ENCODE results near the gene MGRN1. TPM values are rescaled to one million over a fixed set of nuclear protein-coding genes. Genes with fewer than 3 reads are reported as not detected.

Gene MGRN1
- total RNA-seq, 4 donors from 2014 or later: 49.1 to 127 (median 79.5) TPM

DNA sequence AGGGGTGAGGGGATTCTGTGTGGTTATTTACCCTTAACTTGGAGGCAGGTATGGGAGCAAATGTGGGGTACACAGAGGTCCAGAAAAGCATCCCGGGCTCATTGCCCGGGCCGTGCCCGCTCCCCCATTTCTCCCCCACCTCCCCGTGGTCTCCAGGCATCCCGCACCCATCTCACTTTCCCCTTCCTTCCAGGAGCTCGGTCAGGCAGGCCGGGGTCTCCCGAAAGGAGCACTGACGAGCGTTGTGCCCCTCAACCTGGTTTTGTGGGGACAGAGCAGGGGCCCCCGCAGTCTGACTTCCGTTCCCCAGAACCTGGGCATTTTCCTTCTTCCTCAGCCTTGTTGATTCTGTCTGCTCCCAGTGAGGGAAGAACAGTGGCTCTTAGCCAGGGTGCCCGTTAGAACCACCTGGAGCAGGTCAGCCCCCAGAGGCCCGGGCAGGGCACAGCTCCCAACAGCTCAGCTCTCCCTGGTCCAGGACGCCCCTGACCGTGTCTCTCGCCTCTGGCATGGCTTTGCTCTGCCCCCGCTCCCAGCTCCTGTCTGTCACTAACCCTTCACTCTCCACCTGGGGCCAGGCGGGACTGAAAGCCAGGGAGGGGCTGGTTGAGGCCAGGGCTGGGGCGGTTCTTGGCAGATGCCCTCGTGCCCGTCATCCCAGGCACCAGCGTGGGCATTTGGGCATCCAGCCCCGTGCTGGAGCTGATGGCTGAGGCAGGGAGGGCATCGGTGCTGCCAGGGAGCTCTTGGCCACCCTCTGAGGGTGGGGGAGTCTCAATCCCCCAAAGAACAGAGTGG is 56.2 kb downstream of the MGRN1 start:
- H3K27me3 ChIP-seq: no peaks in the 10 kb centered on the region
- in situ Hi-C loops (cut with MboI; ENCODE audit: low pct_ligation_motif_present in 1 of 4, low pct_unique_long_range_greater_than_20kb in 1 of 4, low sequenced_read_pairs in 3 of 4): no loop called here

GRCh38 chr16:4681471-4682083 is 57.0 kb downstream of the MGRN1 start:
- intact Hi-C loops (cut with DNase I; ENCODE audit: low total_unique reads): no loop called here
- peaks cover 0 to 20% (median 5%) of the 10 kb centered on the region in 4 donors for H3K36me3 ChIP-seq

More for the DNA sequence above, 56.2 kb downstream of the MGRN1 start:
- intact Hi-C loops (cut with DNase I; ENCODE audit: low total_unique reads): no loop called here
- Histone ChIP-seq H3K36me3 (peaks cover 0 to 20% (median 5%) of the 10 kb centered on the region in 4 donors), H3K27ac (peak overlapping the region; percentile 85 to 89 (median 86)), H3K9me3 (no peaks in the 10 kb centered on the region), H3K4me1 (peaks cover 0 to 26% (median 18%) of the 10 kb centered on the region in 4 donors), H3K4me3 (peak overlapping the region in 3 of 4 donors; percentile 3 to 45 (median 29))
- TF ChIP-seq EP300 (IDR thresholded peaks at IDR 0.05; ENCODE audit: low read depth): no peak
- no peak for TF ChIP-seq CTCF (IDR thresholded peaks at IDR 0.05)
- no peak for TF ChIP-seq POLR2AphosphoS5 (IDR thresholded peaks at IDR 0.05)
- no peak for TF ChIP-seq POLR2A (IDR thresholded peaks at IDR 0.05)
- 67% methylated on average over 25 of the region's 26 CpGs; no CpG with 5 or more reads in 1 of the 2 donors for WGBS, 2 donors (ENCODE audit: low coverage in 1 of 2)
- DNase-seq: no peak

DNA sequence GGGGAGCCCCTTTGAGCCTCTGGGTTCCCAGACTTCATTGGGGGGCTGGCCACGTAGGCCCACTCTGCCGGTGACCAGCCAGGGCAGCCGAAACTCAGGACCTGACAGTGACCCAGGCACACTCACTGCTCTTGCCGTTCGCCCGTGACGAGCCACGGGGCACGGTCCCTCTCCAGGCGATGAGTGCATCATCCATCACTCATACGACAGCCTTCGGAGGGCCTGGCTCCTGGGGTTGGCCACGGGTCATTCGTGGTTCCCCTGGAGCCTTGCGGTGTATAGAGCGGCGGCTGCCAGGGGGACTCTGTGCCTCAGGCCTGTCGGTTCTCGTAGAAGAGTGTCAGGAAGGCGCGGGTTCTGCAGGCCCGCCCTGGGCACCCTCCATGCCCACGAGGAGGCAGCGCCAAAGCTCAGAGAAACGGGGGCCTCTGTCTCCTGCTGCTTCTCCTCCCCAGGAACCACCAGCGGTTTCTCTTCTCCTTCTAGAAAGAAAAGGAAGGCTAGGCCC is 57.5 kb downstream of the MGRN1 start:
- DNase-seq: no peak
- intact Hi-C loops (cut with DNase I; ENCODE audit: low total_unique reads) (no loop called here), in situ Hi-C loops (cut with MboI; ENCODE audit: low pct_ligation_motif_present in 1 of 4, low pct_unique_long_range_greater_than_20kb in 1 of 4, low sequenced_read_pairs in 3 of 4) (no loop called here)
- no peak overlapping the region for H3K4me3 ChIP-seq
- peaks cover 0 to 20% (median 5%) of the 10 kb centered on the region in 4 donors for H3K36me3 ChIP-seq
- H3K27ac ChIP-seq: no peak overlapping the region
- H3K27me3 ChIP-seq: no peaks in the 10 kb centered on the region
- peaks cover 0 to 26% (median 18%) of the 10 kb centered on the region in 4 donors for H3K4me1 ChIP-seq
- TF ChIP-seq POLR2A (IDR thresholded peaks at IDR 0.05) (no peak), EP300 (IDR thresholded peaks at IDR 0.05; ENCODE audit: low read depth) (no peak), CTCF (IDR thresholded peaks at IDR 0.05) (no peak), POLR2AphosphoS5 (IDR thresholded peaks at IDR 0.05) (no peak)
- no peaks in the 10 kb centered on the region for H3K9me3 ChIP-seq
- 92% methylated on average over 24 of the region's 26 CpGs; no CpG with 5 or more reads in 1 of the 2 donors for WGBS, 2 donors (ENCODE audit: low coverage in 1 of 2)

More at GRCh38 chr16:4681471-4682083, 57.0 kb downstream of the MGRN1 start:
- no peak overlapping the region for H3K4me3 ChIP-seq
- in situ Hi-C loops (cut with MboI; ENCODE audit: low pct_ligation_motif_present in 1 of 4, low pct_unique_long_range_greater_than_20kb in 1 of 4, low sequenced_read_pairs in 3 of 4): no loop called here
- WGBS, 2 donors (ENCODE audit: low coverage in 1 of 2): 91% methylated on average over 39 of the region's 39 CpGs; no CpG with 5 or more reads in 1 of the 2 donors
- no peaks in the 10 kb centered on the region for H3K9me3 ChIP-seq
- peaks cover 0 to 26% (median 18%) of the 10 kb centered on the region in 4 donors for H3K4me1 ChIP-seq
- H3K27ac ChIP-seq: no peak overlapping the region
- TF ChIP-seq EP300 (IDR thresholded peaks at IDR 0.05; ENCODE audit: low read depth): no peak
- no peak for TF ChIP-seq CTCF (IDR thresholded peaks at IDR 0.05)
- DNase-seq: no peak
- no peaks in the 10 kb centered on the region for H3K27me3 ChIP-seq

GRCh38 chr16:4682616-4683254 is 58.1 kb downstream of the MGRN1 start:
- Histone ChIP-seq H3K4me1 (peaks cover 0 to 26% (median 18%) of the 10 kb centered on the region in 4 donors), H3K4me3 (no peak overlapping the region), H3K9me3 (no peaks in the 10 kb centered on the region), H3K27ac (peak overlapping the region in 1 of 4 donors; percentile 25), H3K27me3 (no peaks in the 10 kb centered on the region), H3K36me3 (peaks cover 0 to 20% (median 5%) of the 10 kb centered on the region in 4 donors)
- TF ChIP-seq CTCF (IDR thresholded peaks at IDR 0.05): peak in 4 of 5 experiments; percentile 33 to 35 (median 34)
- no peak for TF ChIP-seq POLR2AphosphoS5 (IDR thresholded peaks at IDR 0.05)
- no peak for TF ChIP-seq POLR2A (IDR thresholded peaks at IDR 0.05)
- TF ChIP-seq EP300 (IDR thresholded peaks at IDR 0.05; ENCODE audit: low read depth): no peak
- intact Hi-C loops (cut with DNase I; ENCODE audit: low total_unique reads): no loop called here
- no peak for DNase-seq
- WGBS, 2 donors (ENCODE audit: low coverage in 1 of 2): 87% methylated on average over 29 of the region's 36 CpGs; no CpG with 5 or more reads in 1 of the 2 donors
- in situ Hi-C loops (cut with MboI; ENCODE audit: low pct_ligation_motif_present in 1 of 4, low pct_unique_long_range_greater_than_20kb in 1 of 4, low sequenced_read_pairs in 3 of 4): no loop called here
